Epithelial cell of esophagus (primary cell): ENCODE results near the gene UPK3A.
"Not testable (repeated sequence)": the region's sequence is repeated elsewhere in the genome, so short reads cannot be mapped to it uniquely, and the experiment has no call there.

Source experiments
- DNase-seq: peaks from one replicate; pipeline ENCODE4 v3.0.0; 2010; ENCODE audit warnings: low read depth
- H3K4me3 ChIP-seq: 2 replicates; pipeline ENCODE4 v1.5.1; 2011; ENCODE audit warnings: mild to moderate bottlenecking, low read length, control low read depth
- TF ChIP-seq, protein P1 (sequence below): IDR thresholded peaks from 2 replicates; pipeline ENCODE4 v1.5.1; 2011; ENCODE audit warnings: low read depth, mild to moderate bottlenecking, low read length, control low read depth, inconsistent platforms; ENCODE audit not compliant: insufficient read depth; ENCODE audit errors: missing control alignments

UPK3A gene

DNA sequence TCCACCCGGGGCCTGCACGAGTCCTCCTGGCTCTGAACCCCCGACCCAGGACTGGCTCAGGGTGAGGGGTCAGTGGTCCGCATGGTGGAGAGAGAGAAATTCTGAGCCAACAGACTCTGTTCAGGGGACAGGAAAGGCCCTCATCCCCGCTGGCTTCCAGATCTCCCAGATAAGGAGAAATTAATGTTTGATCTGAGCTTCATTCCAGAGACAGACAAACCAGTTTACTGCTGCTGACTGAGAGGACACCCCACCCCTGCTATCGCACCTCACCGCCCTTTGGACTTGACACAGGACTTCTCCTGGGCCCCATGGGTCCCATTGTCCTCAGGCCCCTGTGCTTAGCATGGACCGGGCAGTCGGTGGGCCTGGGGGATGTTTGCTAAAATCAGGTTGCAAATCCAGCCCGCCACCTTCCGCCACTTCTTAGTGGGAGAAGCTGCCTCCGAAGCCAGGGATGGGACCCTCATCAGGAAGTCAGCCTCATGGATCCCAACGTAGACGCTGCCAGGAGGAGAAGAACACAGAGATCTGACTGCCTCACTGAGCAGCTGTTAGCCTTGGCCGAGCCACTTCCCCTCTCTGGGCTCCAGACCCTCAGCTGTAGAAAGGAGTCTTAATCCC lies 11.2 kb upstream of the UPK3A start:
- H3K4me3 ChIP-seq: no peak overlapping the region
- DNase-seq: no peak
- TF ChIP-seq, protein P1, sequence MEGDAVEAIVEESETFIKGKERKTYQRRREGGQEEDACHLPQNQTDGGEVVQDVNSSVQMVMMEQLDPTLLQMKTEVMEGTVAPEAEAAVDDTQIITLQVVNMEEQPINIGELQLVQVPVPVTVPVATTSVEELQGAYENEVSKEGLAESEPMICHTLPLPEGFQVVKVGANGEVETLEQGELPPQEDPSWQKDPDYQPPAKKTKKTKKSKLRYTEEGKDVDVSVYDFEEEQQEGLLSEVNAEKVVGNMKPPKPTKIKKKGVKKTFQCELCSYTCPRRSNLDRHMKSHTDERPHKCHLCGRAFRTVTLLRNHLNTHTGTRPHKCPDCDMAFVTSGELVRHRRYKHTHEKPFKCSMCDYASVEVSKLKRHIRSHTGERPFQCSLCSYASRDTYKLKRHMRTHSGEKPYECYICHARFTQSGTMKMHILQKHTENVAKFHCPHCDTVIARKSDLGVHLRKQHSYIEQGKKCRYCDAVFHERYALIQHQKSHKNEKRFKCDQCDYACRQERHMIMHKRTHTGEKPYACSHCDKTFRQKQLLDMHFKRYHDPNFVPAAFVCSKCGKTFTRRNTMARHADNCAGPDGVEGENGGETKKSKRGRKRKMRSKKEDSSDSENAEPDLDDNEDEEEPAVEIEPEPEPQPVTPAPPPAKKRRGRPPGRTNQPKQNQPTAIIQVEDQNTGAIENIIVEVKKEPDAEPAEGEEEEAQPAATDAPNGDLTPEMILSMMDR: no peak

- TF ChIP-seq, protein P1: no peak
- H3K4me3 ChIP-seq: no peak overlapping the region
- no peak for DNase-seq
Observed at GRCh38 chr22:45276507-45277105, 8.1 kb upstream of the UPK3A start.

DNA sequence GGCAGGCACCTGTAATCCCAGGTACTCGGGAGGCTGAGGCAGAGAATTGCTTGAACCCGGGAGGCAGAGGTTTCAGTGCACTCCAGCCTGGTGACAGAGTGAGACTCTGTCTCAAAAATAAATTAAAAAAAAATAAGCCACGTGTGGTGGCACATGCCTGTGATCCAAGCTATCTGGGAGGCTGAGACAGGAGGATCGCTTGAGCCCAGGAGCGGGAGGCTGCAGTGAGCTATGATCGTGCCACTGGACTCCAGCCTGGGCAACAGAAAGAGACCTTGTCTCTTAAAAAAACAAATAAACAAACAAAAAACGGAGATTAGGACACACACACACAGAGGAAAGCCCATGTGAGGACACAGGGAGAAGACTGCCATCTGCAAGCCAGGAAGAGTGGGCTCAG lies 7.0 kb upstream of the UPK3A start:
- DNase-seq, H3K4me3 ChIP-seq: not testable (repeated sequence)

DNA sequence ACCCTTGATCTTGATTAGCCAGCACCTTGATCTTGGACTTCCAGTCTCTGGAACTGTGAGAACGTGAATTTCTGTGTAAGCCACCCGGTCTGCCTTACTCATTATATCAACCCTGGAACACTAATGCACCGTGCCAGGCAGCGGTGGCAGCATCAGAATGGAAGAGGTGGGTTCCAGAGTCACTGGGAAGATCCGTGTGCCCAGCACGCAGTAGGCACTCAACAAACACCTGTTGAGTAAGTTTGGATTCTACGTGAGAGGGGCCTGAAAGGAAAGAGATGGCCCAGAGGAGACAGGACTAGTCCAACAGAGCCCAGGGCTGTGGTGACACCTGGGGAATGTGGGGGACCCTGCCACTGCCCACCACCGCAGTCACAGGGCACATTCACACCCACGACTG lies 6.6 kb upstream of the UPK3A start:
- no peak for DNase-seq
- H3K4me3 ChIP-seq: no peak overlapping the region
- TF ChIP-seq, protein P1: no peak

DNA sequence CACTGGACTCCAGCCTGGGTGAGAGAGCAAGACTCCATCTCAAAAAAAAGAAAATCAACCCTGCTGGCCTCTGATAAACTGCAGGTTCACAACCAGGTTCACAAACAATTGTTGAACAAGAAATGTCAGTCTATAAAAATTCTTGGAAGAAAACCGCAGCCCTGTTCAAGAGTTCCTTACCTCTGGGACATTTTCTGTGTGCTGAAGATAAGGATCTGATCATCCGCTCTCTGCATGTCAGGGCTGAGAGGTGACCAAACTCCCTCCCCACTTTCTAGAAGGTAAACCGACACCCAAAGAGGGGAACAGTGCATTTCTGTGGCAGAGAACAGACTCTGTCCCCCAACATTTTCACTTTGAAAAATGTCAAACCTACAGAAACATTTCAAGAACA lies 4.2 kb upstream of the UPK3A start:
- DNase-seq: no peak
- TF ChIP-seq, protein P1: no peak

GRCh38 chr22:45281010-45281409 lies 3.7 kb upstream of the UPK3A start:
- no peak overlapping the region for H3K4me3 ChIP-seq
- DNase-seq: no peak
- TF ChIP-seq, protein P1: no peak

More for the DNA sequence above, 4.2 kb upstream of the UPK3A start:
- H3K4me3 ChIP-seq: no peak overlapping the region

DNA sequence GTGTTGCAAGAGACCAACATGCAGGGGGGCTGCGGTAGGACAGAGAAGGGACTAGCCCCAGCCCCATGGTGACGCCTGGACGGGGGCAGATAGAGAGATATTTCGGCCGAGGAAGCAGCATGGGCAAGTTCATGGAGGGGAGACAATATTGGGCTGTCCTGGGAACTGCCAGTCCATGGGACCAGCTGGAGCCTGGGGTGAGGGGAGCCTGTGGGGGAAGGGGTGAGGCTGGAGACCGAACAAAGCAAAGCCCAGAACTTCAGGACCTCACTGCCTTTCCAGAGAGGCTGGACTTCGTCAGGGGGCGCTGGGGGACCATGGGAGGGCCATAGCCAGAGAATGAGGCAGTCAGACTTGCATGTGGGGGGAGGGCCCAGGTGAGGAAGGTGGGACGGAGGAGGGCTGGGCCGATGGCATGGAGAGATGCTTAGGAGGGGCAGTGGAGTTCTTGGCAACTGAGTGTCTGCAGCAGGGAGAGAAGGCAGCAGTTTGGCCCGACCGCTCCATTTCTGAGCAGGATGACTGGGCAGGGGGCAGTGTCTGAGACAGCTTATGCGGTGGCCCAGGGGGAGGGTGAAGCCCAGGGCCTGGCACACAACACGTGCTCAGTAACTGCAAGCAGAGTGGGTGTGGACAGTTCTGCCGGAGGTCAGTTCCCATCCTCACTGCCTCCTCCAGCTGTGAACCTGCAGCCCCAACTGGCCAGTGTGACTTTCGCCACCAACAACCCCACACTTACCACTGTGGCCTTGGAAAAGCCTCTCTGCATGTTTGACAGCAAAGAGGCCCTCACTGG lies 712 bp downstream of the UPK3A start:
- TF ChIP-seq, protein P1: no peak
- no peak overlapping the region for H3K4me3 ChIP-seq
- no peak for DNase-seq
